ENCODE data around the gene CAND2. TPM values are rescaled to one million over a fixed set of nuclear protein-coding genes. Genes with fewer than 3 reads are reported as not detected.

The CAND2 gene
- total and polyA plus RNA-seq, 9 of the 15 experiments (the other 6 are each of a cell fraction or from before 2014, with no cell fraction given) = 0.91 to 14.9 (median 4.3) TPM

- POLR2A ChIA-PET = interaction anchor here (0.9 to 2.1 kb wide), 5 partner anchors 9 to 33 kb away, joined by 3 to 8 read pairs (median 4); no protein-coding TSS in a partner anchor
- Histone ChIP-seq H3K36me3 (ENCODE audit: control insufficient read depth, insufficient read depth, low read length) (no peaks in the 10 kb centered on the region), H3K4me3 (no peak within 1 kb of the TSS), H3K4me2 (ENCODE audit: insufficient read depth, low read length) (no peak within 1 kb of the TSS), H2AFZ (ENCODE audit: low read depth, low read length) (peak within 1 kb of the TSS; percentile 73), H3K27ac (ENCODE audit: extremely low read depth, low read depth, low read length) (no peak within 1 kb of the TSS), H3K9ac (ENCODE audit: insufficient read depth in 1 of 2, low read depth in 2 of 2, low read length in 2 of 2) (peak within 1 kb of the TSS; percentile 10 to 78; a peak in 1 of 4 replicates), H4K20me1 (replicated peaks; ENCODE audit: control insufficient read depth, insufficient read depth, low read length) (no peaks in the 10 kb centered on the region), H3K9me3 (replicated peaks; ENCODE audit: control insufficient read depth, insufficient read depth, low read depth, low read length) (no peaks in the 10 kb centered on the region), H3K79me2 (ENCODE audit: control insufficient read depth, insufficient read depth, low read length) (no peaks in the 10 kb centered on the region), H3K9me1 (ENCODE audit: control insufficient read depth, insufficient read depth, low read length) (no peaks in the 10 kb centered on the region), H3K27me3 (ENCODE audit: control insufficient read depth in 2 of 2, insufficient read depth in 2 of 2, low read length in 2 of 2) (peaks cover 6 to 20% of the 10 kb centered on the region in 2 experiments; a peak in 4 of 5 replicates), H3K4me1 (replicated peaks in 1 of 2; ENCODE audit: control insufficient read depth in 2 of 2, insufficient read depth in 2 of 2, low read length in 2 of 2) (peaks cover 9 to 20% of the 10 kb centered on the region in 2 experiments)
- CTCF ChIA-PET (ENCODE audit: low intra/inter-chr PET ratio) = no interaction called here
- WGBS (ENCODE audit: insufficient coverage, low coverage, missing lambda C conversion rate) = 17% methylated on average over 10 of the region's 10 CpGs
- in situ Hi-C loops (cut with MboI) (no loop called here), intact Hi-C loops (cut with micrococcal nuclease) (no loop called here)
- FAIRE-seq = no peak
- no peak for DNase-seq (ENCODE audit: extremely low read depth in 1 of 4, low spot score in 3 of 4)
- no peak for TF ChIP-seq ATF4 (CRISPR knock-in tag; IDR thresholded peaks at IDR 0.05)
- 0 out of 2 replicates have a peak, but pooled peaks have one; percentile 15 for TF ChIP-seq ZNF740 (CRISPR knock-in tag; IDR thresholded peaks at IDR 0.05)
- no peak for TF ChIP-seq ZNF740 (tag; IDR thresholded peaks at IDR 0.05)
- no peak for TF ChIP-seq ZNF609 (CRISPR knock-in tag; IDR thresholded peaks at IDR 0.05; ENCODE audit: borderline replicate concordance)
- ATAC-seq = no peak; the same call in 1 of the 3 replicates
- no TSS peak for BruUV-seq (replicated peaks)
Measured at GRCh38 chr3:12759097-12759679, 37.3 kb upstream of the CAND2 start, which contains the start of gene TMEM40. TSS of gene TMEM40 (minus strand) at chr3:12759259. CDS start at chr3:12749832, 9,427 bp downstream.

All from K562 (cell line).